GM18951 (cell line): ENCODE measurements around the gene EPHB2.

Experiments
- POLR2A ChIP-seq: IDR thresholded peaks from 4 replicates; pipeline ENCODE4 v1.6.1; 2011; ENCODE audit warnings: mild to moderate bottlenecking; ENCODE audit not compliant: insufficient read length, insufficient read depth; ENCODE audit errors: extremely low read depth
- in situ Hi-C: fragments of 300-500 bp; cut with MboI; formaldehyde crosslinking; loops from one replicate; pipeline ENCODE4 v1.12.0; 2022; ENCODE audit warnings: low sequenced_read_pairs, mixed read lengths, inconsistent platforms; ENCODE audit not compliant: unreplicated experiment

The EPHB2 gene

DNA sequence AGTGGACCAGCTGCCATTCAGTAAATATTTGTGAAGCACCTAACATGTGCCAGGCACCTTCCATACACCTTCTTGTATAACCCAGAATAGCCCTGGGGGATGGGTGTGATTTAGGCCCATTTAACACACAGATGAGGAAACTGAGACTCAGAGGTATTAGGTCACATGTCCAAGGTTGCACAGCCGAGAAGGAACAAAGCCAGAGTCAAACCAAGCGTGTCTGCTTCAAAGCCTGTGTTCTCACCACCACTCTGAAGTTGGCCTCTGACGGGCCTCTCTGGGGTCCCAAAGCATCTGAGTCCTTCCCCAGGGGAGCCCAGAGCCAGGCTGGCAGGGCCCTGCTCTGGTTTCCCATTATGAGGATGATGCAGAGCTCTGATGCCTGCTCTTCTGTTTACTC, 196.9 kb downstream of the EPHB2 start:
- no peak for TF ChIP-seq POLR2A

DNA sequence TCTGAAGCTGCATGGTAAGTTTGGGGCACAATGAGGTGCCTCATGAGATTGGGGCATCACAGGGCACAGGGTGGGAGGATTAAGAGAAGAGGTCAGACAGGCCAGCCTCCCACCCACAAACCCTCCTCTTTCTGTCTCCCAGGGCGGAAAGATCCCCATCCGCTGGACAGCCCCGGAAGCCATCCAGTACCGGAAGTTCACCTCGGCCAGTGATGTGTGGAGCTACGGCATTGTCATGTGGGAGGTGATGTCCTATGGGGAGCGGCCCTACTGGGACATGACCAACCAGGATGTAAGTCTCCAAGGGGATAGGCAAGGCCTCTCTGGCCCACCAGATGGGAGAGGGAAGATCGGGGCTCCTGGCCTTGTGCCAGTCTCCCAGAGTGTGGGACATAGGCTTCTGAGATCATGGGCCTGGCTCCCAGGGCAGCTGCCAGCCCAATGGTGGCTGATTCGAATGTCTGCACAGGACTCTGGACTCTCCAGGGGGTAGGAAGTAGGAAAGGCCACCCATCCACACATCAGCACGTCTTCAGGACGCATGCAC, 198.3 kb downstream of the EPHB2 start:
- in situ Hi-C loops, result no loop called here
- TF ChIP-seq POLR2A, result no peak

More for the DNA sequence above, 196.9 kb downstream of the EPHB2 start:
- in situ Hi-C loops, result no loop called here

DNA sequence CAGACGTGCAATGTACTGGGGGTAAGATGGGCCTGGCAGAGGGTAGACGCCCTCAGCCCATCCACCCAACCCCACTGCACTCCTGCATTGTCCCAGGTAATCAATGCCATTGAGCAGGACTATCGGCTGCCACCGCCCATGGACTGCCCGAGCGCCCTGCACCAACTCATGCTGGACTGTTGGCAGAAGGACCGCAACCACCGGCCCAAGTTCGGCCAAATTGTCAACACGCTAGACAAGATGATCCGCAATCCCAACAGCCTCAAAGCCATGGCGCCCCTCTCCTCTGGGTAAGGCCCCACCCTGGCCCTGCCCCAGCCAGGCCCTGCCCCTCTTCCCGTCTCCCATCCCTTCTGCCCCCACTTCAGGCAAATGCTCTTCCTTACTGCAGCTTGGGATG, 199.6 kb downstream of the EPHB2 start:
- no peak for TF ChIP-seq POLR2A

DNA sequence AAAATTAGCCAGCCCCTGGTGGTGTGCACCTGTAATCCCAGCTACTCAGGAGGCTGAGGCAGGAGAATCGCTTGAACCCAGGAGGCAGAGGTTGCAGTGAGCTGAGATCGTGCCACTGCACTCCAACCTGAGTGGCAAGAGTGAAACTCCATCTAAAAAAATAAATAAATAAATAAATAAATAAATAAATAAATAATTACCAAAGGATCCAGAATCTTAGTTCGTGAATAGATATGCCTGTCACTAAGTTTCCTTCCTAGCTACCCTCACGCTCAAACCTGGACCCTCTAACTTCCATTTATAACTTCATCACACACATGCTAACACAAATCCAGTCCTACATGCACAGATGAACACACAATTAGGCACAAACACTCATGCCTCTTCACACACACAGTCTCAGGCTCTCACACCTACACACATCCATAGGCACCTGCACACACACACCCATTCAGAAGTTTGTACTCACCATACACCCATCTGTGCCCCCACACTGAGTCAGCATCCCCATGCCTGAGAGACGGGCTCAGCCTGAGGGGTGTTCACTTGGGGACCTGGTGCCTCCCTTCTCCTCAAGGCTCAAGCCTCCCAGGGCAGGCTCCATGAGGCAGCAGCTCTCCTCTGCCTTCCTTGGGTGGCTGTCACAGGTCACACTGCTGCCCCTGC, 200.5 kb downstream of the EPHB2 start:
- no peak for TF ChIP-seq POLR2A
- in situ Hi-C loops, result no loop called here

More for the DNA sequence above, 199.6 kb downstream of the EPHB2 start:
- in situ Hi-C loops, result no loop called here

DNA sequence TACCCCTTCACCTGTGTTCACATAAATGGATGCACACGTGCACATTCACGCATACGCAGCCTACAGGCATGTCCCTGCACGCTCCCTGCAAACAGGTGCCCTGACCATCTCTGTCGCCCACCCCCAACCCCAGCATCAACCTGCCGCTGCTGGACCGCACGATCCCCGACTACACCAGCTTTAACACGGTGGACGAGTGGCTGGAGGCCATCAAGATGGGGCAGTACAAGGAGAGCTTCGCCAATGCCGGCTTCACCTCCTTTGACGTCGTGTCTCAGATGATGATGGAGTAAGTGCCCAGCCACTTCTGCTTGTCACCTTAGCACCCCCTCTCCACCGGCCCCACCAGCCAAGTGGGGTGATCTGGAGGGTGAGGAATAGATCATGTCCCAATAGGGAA, 201.7 kb downstream of the EPHB2 start:
- in situ Hi-C loops, result no loop called here
- no peak for TF ChIP-seq POLR2A

DNA sequence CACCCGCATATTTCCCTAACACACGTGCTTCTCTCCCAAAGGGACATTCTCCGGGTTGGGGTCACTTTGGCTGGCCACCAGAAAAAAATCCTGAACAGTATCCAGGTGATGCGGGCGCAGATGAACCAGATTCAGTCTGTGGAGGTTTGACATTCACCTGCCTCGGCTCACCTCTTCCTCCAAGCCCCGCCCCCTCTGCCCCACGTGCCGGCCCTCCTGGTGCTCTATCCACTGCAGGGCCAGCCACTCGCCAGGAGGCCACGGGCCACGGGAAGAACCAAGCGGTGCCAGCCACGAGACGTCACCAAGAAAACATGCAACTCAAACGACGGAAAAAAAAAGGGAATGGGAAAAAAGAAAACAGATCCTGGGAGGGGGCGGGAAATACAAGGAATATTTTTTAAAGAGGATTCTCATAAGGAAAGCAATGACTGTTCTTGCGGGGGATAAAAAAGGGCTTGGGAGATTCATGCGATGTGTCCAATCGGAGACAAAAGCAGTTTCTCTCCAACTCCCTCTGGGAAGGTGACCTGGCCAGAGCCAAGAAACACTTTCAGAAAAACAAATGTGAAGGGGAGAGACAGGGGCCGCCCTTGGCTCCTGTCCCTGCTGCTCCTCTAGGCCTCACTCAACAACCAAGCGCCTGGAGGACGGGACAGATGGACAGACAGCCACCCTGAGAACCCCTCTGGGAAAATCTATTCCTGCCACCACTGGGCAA, 202.9 kb downstream of the EPHB2 start:
- no peak for TF ChIP-seq POLR2A
- in situ Hi-C loops, result no loop called here

DNA sequence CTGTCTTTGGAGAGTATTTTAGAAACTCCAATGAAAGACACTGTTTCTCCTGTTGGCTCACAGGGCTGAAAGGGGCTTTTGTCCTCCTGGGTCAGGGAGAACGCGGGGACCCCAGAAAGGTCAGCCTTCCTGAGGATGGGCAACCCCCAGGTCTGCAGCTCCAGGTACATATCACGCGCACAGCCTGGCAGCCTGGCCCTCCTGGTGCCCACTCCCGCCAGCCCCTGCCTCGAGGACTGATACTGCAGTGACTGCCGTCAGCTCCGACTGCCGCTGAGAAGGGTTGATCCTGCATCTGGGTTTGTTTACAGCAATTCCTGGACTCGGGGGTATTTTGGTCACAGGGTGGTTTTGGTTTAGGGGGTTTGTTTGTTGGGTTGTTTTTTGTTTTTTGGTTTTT, 203.5 kb downstream of the EPHB2 start:
- in situ Hi-C loops, result no loop called here

DNA sequence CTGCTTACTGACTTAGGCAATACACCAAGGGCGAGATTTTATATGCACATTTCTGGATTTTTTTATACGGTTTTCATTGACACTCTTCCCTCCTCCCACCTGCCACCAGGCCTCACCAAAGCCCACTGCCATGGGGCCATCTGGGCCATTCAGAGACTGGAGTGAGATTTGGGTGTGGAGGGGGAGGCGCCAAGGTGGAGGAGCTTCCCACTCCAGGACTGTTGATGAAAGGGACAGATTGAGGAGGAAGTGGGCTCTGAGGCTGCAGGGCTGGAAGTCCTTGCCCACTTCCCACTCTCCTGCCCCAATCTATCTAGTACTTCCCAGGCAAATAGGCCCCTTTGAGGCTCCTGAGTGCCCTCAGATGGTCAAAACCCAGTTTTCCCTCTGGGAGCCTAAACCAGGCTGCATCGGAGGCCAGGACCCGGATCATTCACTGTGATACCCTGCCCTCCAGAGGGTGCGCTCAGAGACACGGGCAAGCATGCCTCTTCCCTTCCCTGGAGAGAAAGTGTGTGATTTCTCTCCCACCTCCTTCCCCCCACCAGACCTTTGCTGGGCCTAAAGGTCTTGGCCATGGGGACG, 204.1 kb downstream of the EPHB2 start:
- TF ChIP-seq POLR2A, result no peak
- in situ Hi-C loops, result no loop called here

More for the DNA sequence above, 203.5 kb downstream of the EPHB2 start:
- no peak for TF ChIP-seq POLR2A

DNA sequence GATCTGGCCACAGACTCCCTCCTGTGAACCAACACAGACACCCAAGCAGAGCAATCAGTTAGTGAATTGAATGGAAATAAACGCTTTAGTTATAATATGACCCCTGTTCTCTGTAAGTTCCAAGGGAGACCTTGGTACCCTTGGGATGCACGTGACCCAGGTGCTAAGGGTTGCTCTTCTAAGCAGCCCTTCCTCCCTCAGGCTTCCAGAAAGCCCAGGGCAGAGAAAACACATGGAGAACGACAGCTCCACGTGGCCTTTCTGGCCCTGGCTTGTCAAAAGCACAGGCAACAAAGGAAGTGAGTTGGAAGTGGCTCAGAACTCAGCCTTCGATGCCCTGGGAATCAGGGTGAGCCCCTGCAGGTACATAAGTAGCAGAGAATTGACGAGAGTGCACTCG, 204.6 kb downstream of the EPHB2 start:
- in situ Hi-C loops, result no loop called here
- no peak for TF ChIP-seq POLR2A

DNA sequence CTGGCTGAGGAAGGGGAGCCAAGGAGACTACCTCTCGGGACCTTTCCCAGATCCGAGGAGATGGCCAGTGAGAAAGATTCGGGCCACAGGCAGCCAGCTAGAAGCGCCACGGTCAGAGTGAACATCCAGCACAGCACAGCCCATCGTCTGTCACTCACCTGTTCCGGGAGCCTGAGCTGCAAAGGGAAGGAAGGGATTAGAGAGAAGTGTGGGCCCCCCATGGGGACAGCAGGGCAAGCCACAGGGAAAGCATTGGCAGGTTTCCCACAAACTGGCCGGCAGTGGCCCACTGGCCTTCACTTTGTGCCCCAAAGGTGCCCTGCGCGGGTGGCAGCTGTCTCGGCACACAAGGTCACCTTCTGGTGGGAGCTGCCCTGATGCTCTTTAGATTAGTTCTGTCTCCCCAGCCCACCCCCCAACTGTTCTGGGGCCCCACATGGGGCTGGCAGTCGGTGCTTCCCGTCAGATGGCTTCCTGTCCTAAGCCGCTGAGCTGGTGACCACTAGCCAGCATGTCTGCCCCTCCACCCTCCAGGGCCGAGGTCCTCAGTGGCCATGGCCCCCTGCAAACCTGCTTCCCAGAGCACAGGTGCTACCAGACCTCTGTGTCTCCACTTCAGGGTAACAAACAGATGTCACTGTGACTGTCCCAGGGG, 205.3 kb downstream of the EPHB2 start:
- in situ Hi-C loops, result no loop called here
- TF ChIP-seq POLR2A, result no peak

DNA sequence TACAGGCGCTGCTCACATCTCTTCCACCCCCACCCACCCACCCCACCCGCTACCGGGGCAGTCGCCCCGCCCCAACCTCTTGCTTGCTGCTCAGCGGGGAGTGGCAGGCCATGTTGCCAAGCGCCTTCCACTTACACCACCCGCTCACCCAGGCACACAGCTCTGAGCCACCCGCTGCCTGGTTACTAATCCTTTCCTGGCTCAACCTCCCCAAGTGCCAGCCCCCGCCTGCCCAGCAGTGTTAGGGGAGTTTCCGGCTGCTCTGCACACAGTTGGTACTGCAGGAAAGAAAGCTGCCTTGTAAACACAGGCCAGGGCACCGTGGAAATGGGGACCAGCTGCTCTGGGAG, 205.8 kb downstream of the EPHB2 start:
- TF ChIP-seq POLR2A, result no peak
- in situ Hi-C loops, result no loop called here

DNA sequence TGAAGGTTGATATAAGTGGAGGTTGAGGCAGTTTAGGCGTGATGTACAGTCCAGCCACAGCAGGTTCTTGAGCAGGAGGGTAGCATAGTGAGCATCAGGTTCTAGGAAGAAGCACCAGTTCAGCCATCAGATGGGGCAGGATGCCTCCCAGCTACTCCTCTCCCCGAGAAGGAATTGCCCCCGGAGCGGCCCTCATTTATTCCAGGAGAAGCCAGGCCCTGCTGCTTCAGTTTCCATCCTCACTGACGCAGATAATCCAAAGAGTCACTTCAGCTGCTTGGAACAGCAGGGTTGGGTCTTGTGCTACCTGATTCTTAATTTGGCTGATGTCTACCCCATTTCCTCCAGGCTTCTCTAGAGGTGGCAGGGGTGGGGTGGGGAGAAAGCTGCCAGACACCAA, 207.3 kb downstream of the EPHB2 start:
- in situ Hi-C loops, result no loop called here
- TF ChIP-seq POLR2A, result no peak

DNA sequence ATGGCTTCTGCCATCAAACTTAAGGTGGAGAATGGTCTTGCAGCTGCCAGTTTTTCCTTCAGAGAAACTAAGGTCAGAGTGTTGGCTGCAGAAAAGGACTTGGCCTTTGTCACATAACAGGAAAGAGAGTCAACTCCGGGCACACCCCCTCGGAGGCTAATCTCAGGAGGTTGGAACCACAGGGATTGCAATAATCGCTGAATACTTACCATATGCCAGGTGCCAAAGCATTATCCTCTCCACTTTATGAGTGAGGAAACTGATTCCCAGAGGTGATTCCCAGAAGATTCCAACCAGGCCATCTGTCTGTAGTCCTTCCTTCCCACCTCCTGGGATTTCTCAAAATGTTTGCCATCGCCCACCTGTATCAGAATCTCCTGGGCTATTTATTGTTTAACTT, 208.0 kb downstream of the EPHB2 start:
- in situ Hi-C loops, result no loop called here

DNA sequence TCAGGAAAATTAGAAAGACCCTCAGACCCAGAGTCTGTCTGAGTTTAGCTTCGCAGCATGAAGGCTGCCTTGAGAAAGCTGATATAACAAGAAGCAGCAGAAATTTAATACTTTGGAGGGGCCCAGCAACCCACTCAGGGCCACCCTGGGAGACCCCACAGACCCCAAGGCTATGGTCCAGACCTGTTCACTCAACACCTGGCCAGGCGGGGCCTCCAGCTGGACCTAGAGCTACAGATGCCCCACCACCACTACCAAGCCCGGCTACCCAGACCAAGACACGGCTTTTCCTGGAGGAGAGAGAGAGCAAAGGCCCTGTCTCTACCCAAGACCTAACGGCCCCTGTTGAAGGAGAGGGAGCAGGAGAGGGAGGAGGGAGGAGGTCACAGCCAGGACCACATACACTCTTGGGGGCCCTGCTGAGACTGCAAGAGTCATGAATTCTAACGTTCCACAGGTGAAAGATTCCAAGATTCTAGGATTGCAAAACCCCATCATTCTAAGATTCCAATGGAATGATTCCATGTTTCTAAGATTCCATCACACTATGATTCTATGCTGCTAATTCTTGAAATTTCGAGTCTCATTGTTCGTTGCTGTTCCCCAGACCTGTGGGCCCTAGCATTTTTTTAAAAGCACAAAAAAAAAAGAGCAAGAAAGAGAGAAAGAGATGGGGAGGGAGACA, 208.8 kb downstream of the EPHB2 start:
- in situ Hi-C loops, result no loop called here
- TF ChIP-seq POLR2A, result no peak

More for the DNA sequence above, 208.0 kb downstream of the EPHB2 start:
- no peak for TF ChIP-seq POLR2A
